Epidermal melanocyte (primary cell): ENCODE measurements around the gene CT45A2.
"Not testable (repeated sequence)": the region's sequence is repeated elsewhere in the genome, so short reads cannot be mapped to it uniquely, and the experiment has no call there.

Source experiments
- DNase-seq: peaks from one replicate; pipeline ENCODE4 v3.0.0; 2011; ENCODE audit warnings: low spot score; ENCODE audit not compliant: insufficient read length

Gene CT45A2

GRCh38 chrX:135819912-135820311 lies at the start of gene CT45A2:
Gene CT45A2 (minus strand): TSS chrX:135820012. CDS start chrX:135816265, 3,747 bp downstream.
- not testable (repeated sequence) for DNase-seq

GRCh38 chrX:135854438-135854837 lies 34.6 kb upstream of the CT45A2 start, which contains the start of gene CT45A8:
Gene CT45A8 (minus strand): TSS chrX:135854538. CDS start chrX:135850783, 3,755 bp downstream.
- not testable (repeated sequence) for DNase-seq

GRCh38 chrX:135837180-135837579 lies 17.4 kb upstream of the CT45A2 start, which contains the start of gene CT45A7:
Gene CT45A7 (minus strand): TSS chrX:135837280. CDS start chrX:135833533, 3,747 bp downstream.
- DNase-seq = not testable (repeated sequence)

GRCh38 chrX:135802687-135803086 lies 17.1 kb downstream of the CT45A2 start, which contains the start of gene CT45A6:
Gene CT45A6 (minus strand): TSS chrX:135802787. CDS start chrX:135798993, 3,794 bp downstream.
- DNase-seq = not testable (repeated sequence)

- DNase-seq = not testable (repeated sequence)
These were observed 34.4 kb downstream of the CT45A2 start, which contains the start of gene CT45A5 for GRCh38 chrX:135785403-135785802. Gene CT45A5 (minus strand): TSS chrX:135785503. CDS start chrX:135781729, 3,774 bp downstream.

- not testable (repeated sequence) for DNase-seq
These were observed 51.7 kb downstream of the CT45A2 start, which contains the start of gene CT45A3 for GRCh38 chrX:135768091-135768490. Gene CT45A3 (minus strand): TSS chrX:135768191. CDS start chrX:135764444, 3,747 bp downstream.
